Naive thymus-derived CD8-positive, alpha-beta T cell (primary cell): ENCODE data around the gene RERE. TPM values are rescaled to one million over a fixed set of nuclear protein-coding genes. Genes with fewer than 3 reads are reported as not detected.

Source experiments
- ATAC-seq, 2 donors: fragments of 150-1000 bp; cut with Tn5 transposase in 1 of 2; sonication (Bioruptor Pico), chemical (Tn5 transposase) in 1 of 2; 1 replicate in 1 of 2; 2 replicates in 1 of 2; pipeline ENCODE4 v1.10.0; 2021; ENCODE audit warnings: mild to moderate bottlenecking in 2 of 2, moderate library complexity in 2 of 2
- POLR2A ChIA-PET: fragments of 350-600 bp; sonication (Branson Sonifier 250); formaldehyde crosslinking; loops from one replicate; lab custom pipeline; 2021; ENCODE audit warnings: antibody characterized with exemption; lab: Charles Lee
- DNase-seq, 10 donors: peaks; one replicate each; pipeline versions ENCODE4 v3.0.0 to v3.0.0-alpha.2; 2020 to 2022
- H3K27ac Mint-ChIP-seq, 10 donors: one replicate each; pipeline ENCODE4 v1.8.0; 2020 to 2022; ENCODE audit warnings: mild to moderate bottlenecking in 10 of 10, mixed read lengths in 10 of 10, moderate library complexity in 4 of 10, inconsistent platforms in 1 of 10
- H3K27me3 Mint-ChIP-seq, 5 donors: one replicate each; pipeline ENCODE4 v1.8.0; 2021 to 2022; ENCODE audit warnings: mixed read lengths in 5 of 5
- H3K36me3 Mint-ChIP-seq, 3 donors: one replicate each; pipeline ENCODE4 v1.8.0; 2020 to 2022; ENCODE audit warnings: mixed read lengths in 3 of 3, mild to moderate bottlenecking in 2 of 3, inconsistent platforms in 1 of 3
- H3K4me1 Mint-ChIP-seq, 4 donors: one replicate each; pipeline ENCODE4 v1.8.0; 2021 to 2022; ENCODE audit warnings: mixed read lengths in 4 of 4
- H3K4me3 Mint-ChIP-seq, 10 donors: one replicate each; pipeline ENCODE4 v1.8.0; 2020 to 2022; ENCODE audit warnings: mild to moderate bottlenecking in 10 of 10, mixed read lengths in 10 of 10, moderate library complexity in 6 of 10, inconsistent platforms in 1 of 10
- H3K9me3 Mint-ChIP-seq, 9 donors: one replicate each; pipeline ENCODE4 v1.8.0; 2020 to 2022; ENCODE audit warnings: mixed read lengths in 9 of 9, mild to moderate bottlenecking in 3 of 9, inconsistent platforms in 1 of 9, moderate library complexity in 1 of 9
- polyA plus RNA-seq, 3 donors: library from polyadenylated mRNA; unstranded; fragments of 300-500 nt; fragmentation: Illumina TruSeq; gene quantifications; one replicate each; pipeline ENCODE4 v1.2.3, GENCODE V29; 2021
- total RNA-seq, 8 experiments: library from RNA in 2 of 8; stranded (reverse) in 2 of 8; gene quantifications; one replicate each; pipeline ENCODE4 v1.2.3 and lab custom pipeline; 2021 to 2026

Gene RERE
- 10 to 100 TPM; 79.6 to 84.2 TPM for total RNA-seq
- polyA plus RNA-seq, result 1 to 10 TPM; 4.1 to 8.8 (median 4.9) TPM
- 22.1 to 74.8 (median 43.3) reads per million in 6 experiments for total RNA-seq (lab: John Stamatoyannopoulos, UW)

DNA sequence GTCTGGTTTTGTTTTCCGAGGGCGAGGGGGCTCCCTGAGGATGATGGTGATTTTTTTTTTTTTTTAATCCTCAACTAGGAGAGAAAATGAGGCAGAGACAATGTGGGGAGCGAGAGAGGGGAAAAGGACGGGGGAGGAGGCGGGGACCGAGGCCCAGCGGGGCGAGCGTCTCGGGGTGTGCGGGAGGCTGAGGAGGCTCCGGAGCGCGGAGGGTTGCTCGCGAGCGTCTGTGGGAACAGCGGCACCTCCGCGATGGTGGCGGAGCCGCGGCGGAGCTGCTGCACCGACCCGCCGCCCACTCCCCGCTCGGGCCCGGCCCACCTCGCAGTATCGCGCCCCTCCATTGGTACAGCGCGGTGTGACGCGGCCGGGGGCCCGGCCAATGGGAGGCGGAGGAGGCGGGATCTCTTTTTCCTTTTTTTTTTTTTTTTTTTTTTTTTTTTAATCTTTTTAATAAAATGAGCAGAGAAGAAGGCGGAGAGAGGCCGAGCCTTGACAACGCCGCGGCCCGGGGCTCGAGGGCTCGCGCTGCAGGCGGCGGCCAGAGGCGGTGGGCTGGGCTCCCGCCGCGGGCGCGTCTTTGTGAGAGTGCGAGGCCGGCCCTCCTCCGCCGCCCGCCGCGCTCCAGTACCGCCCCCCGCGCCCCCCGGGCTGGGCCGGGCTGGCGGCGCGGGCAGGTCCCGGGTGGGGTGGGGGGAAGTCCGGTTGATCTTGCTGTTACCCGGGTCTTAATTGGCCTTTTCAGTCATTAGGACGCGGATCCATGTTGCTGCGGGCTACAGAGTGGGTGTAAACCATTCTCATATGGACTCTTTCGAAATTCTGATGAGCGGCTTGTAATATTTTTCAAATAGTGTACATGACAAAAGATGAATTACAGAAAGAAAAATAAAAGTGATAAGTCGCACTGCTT lies at the start of gene RERE:
RERE (minus strand) TSS at position 229 of the 913 bp plus-strand sequence.
- Mint-ChIP-seq H3K4me1 (peaks cover 28 to 43% (median 41%) of the 10 kb centered on the region in 4 donors), H3K27ac (peak within 1 kb of the TSS; percentile 90 to 98 (median 95)), H3K27me3 (peaks cover 0 to 3% (median 0%) of the 10 kb centered on the region in 5 donors), H3K9me3 (no peaks in the 10 kb centered on the region), H3K36me3 (no peaks in the 10 kb centered on the region), H3K4me3 (peak within 1 kb of the TSS; percentile 90 to 98 (median 94))
- peak; percentile 93 to 95 for ATAC-seq
- DNase-seq, result peak; percentile 93 to 99 (median 97)
- POLR2A ChIA-PET, result interaction anchor here (0.6 to 1.2 kb wide), 20 partner anchors 9 to 1795 kb away, joined by 3 to 10 read pairs (median 3); partner anchors contain the start of gene ENO1

DNA sequence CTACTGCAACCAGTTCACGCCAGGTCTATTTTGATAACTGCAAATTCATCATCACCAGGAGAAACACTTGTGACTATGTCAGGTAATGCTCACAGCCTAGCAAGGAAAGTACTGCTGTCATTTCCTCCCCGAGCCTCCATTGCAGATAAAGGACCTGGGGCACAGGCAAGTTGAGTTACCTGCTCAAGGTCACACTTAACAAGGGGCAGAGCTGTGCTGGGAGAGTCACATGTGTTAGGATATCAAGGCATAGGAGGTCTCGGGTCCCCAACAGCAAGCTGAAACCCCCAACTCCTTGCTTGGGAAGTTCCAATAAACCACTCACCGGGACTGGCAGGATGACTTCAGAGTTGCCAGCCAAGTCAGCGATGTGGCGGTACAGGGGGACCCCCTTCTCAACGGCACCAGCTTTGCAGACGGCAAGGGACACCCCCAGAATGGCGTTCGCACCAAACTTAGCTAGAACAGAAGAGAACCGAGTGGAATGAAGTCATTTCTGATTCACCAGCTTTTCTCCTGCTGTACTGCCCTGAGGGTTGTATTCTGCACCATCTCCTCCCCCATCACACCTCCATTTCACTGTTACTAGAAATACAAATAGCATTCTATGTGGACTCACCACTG lies 49.5 kb upstream of the RERE start:
- H3K4me1 Mint-ChIP-seq, result peaks cover 9 to 31% (median 28%) of the 10 kb centered on the region in 4 donors

DNA sequence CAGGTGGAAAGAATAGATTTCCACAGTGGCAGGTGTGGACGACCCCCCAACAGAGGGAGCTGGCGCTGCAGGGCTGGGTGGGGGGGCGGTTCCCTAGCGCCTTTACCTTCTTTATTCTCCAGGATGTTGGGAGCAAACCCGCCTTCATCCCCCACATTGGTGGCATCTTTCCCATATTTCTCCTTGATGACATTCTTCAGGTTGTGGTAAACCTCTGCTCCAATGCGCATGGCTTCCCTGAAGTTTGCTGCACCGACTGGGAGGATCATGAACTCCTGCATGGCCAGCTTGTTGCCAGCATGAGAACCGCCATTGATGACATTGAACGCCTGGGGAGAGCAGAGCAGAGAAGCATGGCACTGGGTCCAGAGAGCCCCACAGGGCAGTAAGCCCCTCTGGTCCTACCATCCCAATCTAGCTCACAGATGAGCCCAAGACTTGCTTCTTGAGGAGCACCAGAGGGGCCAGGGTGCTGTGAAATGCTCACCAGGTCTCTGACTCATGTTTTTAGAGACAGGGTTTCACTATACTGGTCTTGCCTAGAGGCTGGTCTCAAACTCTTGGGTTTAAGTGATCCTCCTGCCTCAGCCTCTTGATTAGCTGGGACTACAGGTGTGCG lies 48.8 kb upstream of the RERE start:
- H3K27ac Mint-ChIP-seq, result peak overlapping the region in 4 of 10 donors; percentile 52 to 78 (median 56)
- H3K4me1 Mint-ChIP-seq, result peaks cover 9 to 28% (median 23%) of the 10 kb centered on the region in 4 donors
- ATAC-seq (no peak), DNase-seq (no peak)
- no peak overlapping the region for H3K4me3 Mint-ChIP-seq
- peaks cover 4 to 93% (median 15%) of the 10 kb centered on the region in 3 donors for H3K36me3 Mint-ChIP-seq
- H3K9me3 Mint-ChIP-seq, result no peaks in the 10 kb centered on the region
- H3K27me3 Mint-ChIP-seq, result no peaks in the 10 kb centered on the region
- POLR2A ChIA-PET, result interaction anchor here (0.6 to 2.1 kb wide), 4 partner anchors 12 to 150 kb away, joined by 3 to 5 read pairs (median 4); partner anchors contain the start of gene ENO1

More for the DNA sequence above, 49.5 kb upstream of the RERE start:
- H3K27me3 Mint-ChIP-seq, result no peaks in the 10 kb centered on the region
- DNase-seq (no peak), ATAC-seq (no peak)
- H3K36me3 Mint-ChIP-seq, result peaks cover 4 to 93% (median 15%) of the 10 kb centered on the region in 3 donors
- H3K27ac Mint-ChIP-seq, result peak overlapping the region in 4 of 10 donors; percentile 52 to 78 (median 56)
- POLR2A ChIA-PET, result interaction anchor here (0.9 to 2.1 kb wide), 3 partner anchors 10 to 138 kb away, joined by 3 to 5 read pairs (median 4); no protein-coding TSS in a partner anchor
- no peaks in the 10 kb centered on the region for H3K9me3 Mint-ChIP-seq
- H3K4me3 Mint-ChIP-seq, result no peak overlapping the region

DNA sequence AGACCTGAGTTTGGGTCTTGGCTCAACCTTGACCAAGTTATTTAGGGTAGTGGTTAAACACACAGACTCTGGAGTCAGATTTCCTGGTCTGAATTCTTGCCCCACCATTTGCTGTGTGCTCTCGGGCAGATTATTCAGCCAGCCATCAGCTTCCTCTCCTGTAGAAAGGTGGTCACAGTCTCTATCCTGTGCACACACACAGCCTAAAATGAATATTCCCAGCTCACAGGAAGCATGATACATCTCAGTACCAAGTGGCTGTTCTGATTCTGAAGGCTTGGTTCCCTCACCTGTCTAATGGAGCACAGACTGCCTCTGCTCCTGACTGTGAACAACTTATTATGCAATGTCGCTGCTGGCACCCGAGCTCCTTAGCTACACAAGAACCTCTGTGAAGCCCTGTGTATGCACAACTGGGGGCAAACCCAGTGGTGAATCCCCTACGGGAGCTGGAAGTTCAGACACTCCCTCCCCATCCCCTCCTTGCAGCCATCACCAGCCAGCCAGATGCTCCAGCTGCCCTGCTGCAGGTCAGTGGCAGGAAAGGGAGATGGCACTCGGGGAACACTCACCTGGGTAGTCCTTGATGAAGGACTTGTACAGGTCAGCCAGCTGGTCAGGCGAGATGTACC lies 47.4 kb upstream of the RERE start:
- no peaks in the 10 kb centered on the region for H3K27me3 Mint-ChIP-seq
- no peak for DNase-seq
- H3K9me3 Mint-ChIP-seq, result no peaks in the 10 kb centered on the region
- H3K36me3 Mint-ChIP-seq, result peaks cover 10 to 91% (median 10%) of the 10 kb centered on the region in 3 donors
- H3K4me1 Mint-ChIP-seq, result peaks cover 4 to 20% (median 13%) of the 10 kb centered on the region in 4 donors
- H3K4me3 Mint-ChIP-seq, result no peak overlapping the region
- peak overlapping the region in 2 of 10 donors; percentile 22 to 65 for H3K27ac Mint-ChIP-seq
- POLR2A ChIA-PET, result interaction anchor here (1.1 to 1.3 kb wide), 3 partner anchors 12 to 14 kb away, joined by 3 to 4 read pairs (median 3); partner anchors contain the start of gene ENO1
- no peak for ATAC-seq

- no peak overlapping the region for H3K4me3 Mint-ChIP-seq
- H3K36me3 Mint-ChIP-seq, result peaks cover 6 to 90% (median 11%) of the 10 kb centered on the region in 3 donors
Measured at GRCh38 chr1:8863794-8864233, 46.4 kb upstream of the RERE start.

GRCh38 chr1:8863138-8863537 lies 45.7 kb upstream of the RERE start:
- Mint-ChIP-seq H3K4me3 (no peak overlapping the region), H3K36me3 (peaks cover 6 to 95% (median 11%) of the 10 kb centered on the region in 3 donors), H3K27ac (peak overlapping the region in 7 of 10 donors; percentile 3 to 80 (median 63))

More at GRCh38 chr1:8863794-8864233, 46.4 kb upstream of the RERE start:
- Mint-ChIP-seq H3K27me3 (no peaks in the 10 kb centered on the region), H3K4me1 (peaks cover 4 to 15% (median 14%) of the 10 kb centered on the region in 4 donors), H3K27ac (peak overlapping the region in 3 of 10 donors; percentile 19 to 25 (median 24)), H3K9me3 (no peaks in the 10 kb centered on the region)
- DNase-seq (no peak), ATAC-seq (no peak)
- POLR2A ChIA-PET, result interaction anchor here (0.5 to 2.4 kb wide), 4 partner anchors 15 to 141 kb away, joined by 3 to 10 read pairs (median 4); partner anchors contain the start of gene ENO1

GRCh38 chr1:8862528-8862927 lies 45.1 kb upstream of the RERE start:
- POLR2A ChIA-PET, result interaction anchor here (0.6 to 2.4 kb wide), 7 partner anchors 16 to 142 kb away, joined by 3 to 10 read pairs (median 4); partner anchors contain the start of gene ENO1
- H3K27ac Mint-ChIP-seq, result peak overlapping the region in 7 of 10 donors; percentile 3 to 80 (median 77)
- ATAC-seq (peak; percentile 68 to 70), DNase-seq (peak; percentile 26 to 73 (median 46))
- no peaks in the 10 kb centered on the region for H3K27me3 Mint-ChIP-seq
- peaks cover 6 to 94% (median 8%) of the 10 kb centered on the region in 3 donors for H3K36me3 Mint-ChIP-seq
- no peaks in the 10 kb centered on the region for H3K9me3 Mint-ChIP-seq
- no peak overlapping the region for H3K4me3 Mint-ChIP-seq
- H3K4me1 Mint-ChIP-seq, result peaks cover 6 to 19% (median 16%) of the 10 kb centered on the region in 4 donors

More at GRCh38 chr1:8863138-8863537, 45.7 kb upstream of the RERE start:
- Mint-ChIP-seq H3K4me1 (peaks cover 6 to 20% (median 16%) of the 10 kb centered on the region in 4 donors), H3K27me3 (no peaks in the 10 kb centered on the region), H3K9me3 (no peaks in the 10 kb centered on the region)
- DNase-seq (no peak), ATAC-seq (no peak)
- POLR2A ChIA-PET, result interaction anchor here (0.6 to 2.4 kb wide), 5 partner anchors 15 to 141 kb away, joined by 3 to 10 read pairs (median 5); partner anchors contain the start of gene ENO1

GRCh38 chr1:8860738-8861516 lies 43.5 kb upstream of the RERE start:
- ATAC-seq, result no peak
- no peaks in the 10 kb centered on the region for H3K27me3 Mint-ChIP-seq
- no peaks in the 10 kb centered on the region for H3K9me3 Mint-ChIP-seq
- POLR2A ChIA-PET, result interaction anchor here (2.4 to 2.8 kb wide), 2 partner anchors 17 to 144 kb away, joined by 18 read pairs; partner anchors contain the start of gene ENO1
- no peak for DNase-seq
- H3K4me1 Mint-ChIP-seq, result peaks cover 6 to 17% (median 15%) of the 10 kb centered on the region in 4 donors
- peak overlapping the region in 5 of 10 donors; percentile 19 to 68 (median 54) for H3K27ac Mint-ChIP-seq
- peaks cover 6 to 92% (median 7%) of the 10 kb centered on the region in 3 donors for H3K36me3 Mint-ChIP-seq
- no peak overlapping the region for H3K4me3 Mint-ChIP-seq

GRCh38 chr1:8858888-8859706 lies 41.7 kb upstream of the RERE start:
- no peaks in the 10 kb centered on the region for H3K9me3 Mint-ChIP-seq
- POLR2A ChIA-PET, result interaction anchor here (0.7 to 2.8 kb wide), 5 partner anchors 19 to 145 kb away, joined by 3 to 18 read pairs (median 4); partner anchors contain the start of gene ENO1
- H3K36me3 Mint-ChIP-seq, result peaks cover 4 to 77% (median 6%) of the 10 kb centered on the region in 3 donors
- H3K27ac Mint-ChIP-seq, result peak overlapping the region; percentile 21 to 90 (median 80)
- ATAC-seq (peak; percentile 85), DNase-seq (peak; percentile 20 to 74 (median 52))
- peaks cover 6 to 17% (median 15%) of the 10 kb centered on the region in 4 donors for H3K4me1 Mint-ChIP-seq
- no peaks in the 10 kb centered on the region for H3K27me3 Mint-ChIP-seq
- peak overlapping the region in 1 of 10 donors; percentile 11 for H3K4me3 Mint-ChIP-seq
